DOHH2 (cell line): ENCODE measurements around the gene OR2T10.

Source experiments
- H3F3A ChIP-seq: fragments of 200-600 bp; sonication (generic), shearing (Covaris generic); 2 replicates; pipeline ENCODE4 v1.6.0; 2016; ENCODE audit warnings: antibody characterized with exemption, mild to moderate bottlenecking; ENCODE audit not compliant: control insufficient read depth, insufficient read depth
- H3K27ac ChIP-seq: fragments of 200-600 bp; sonication (generic); 2 replicates; pipeline ENCODE4 v1.5.1; 2014; ENCODE audit warnings: low read depth, mild to moderate bottlenecking, low read length, moderate library complexity
- H3K27me3 ChIP-seq: fragments of 200-600 bp; sonication (generic); 2 replicates; pipeline ENCODE4 v1.6.1; 2014; ENCODE audit warnings: mild to moderate bottlenecking, low read length, mixed read lengths; ENCODE audit not compliant: control insufficient read depth
- H3K36me3 ChIP-seq: fragments of 200-600 bp; sonication (generic); 2 replicates; pipeline ENCODE4 v1.6.1; 2014; ENCODE audit warnings: mild to moderate bottlenecking, low read length, moderate library complexity, mixed read lengths; ENCODE audit not compliant: control insufficient read depth
- H3K4me1 ChIP-seq: fragments of 200-600 bp; sonication (generic); 2 replicates; pipeline ENCODE4 v1.6.1; 2014; ENCODE audit warnings: mild to moderate bottlenecking, low read length, mixed read lengths; ENCODE audit not compliant: control insufficient read depth
- H3K4me2 ChIP-seq: fragments of 200-600 bp; sonication (generic); 2 replicates; pipeline ENCODE4 v1.6.0; 2014; ENCODE audit warnings: mild to moderate bottlenecking, low read length, moderate library complexity
- H3K4me3 ChIP-seq: fragments of 200-600 bp; sonication (generic); 2 replicates; pipeline ENCODE4 v1.5.1; 2014; ENCODE audit warnings: mild to moderate bottlenecking, low read length, mixed read lengths
- H3K79me2 ChIP-seq: fragments of 200-600 bp; sonication (generic); 2 replicates; pipeline ENCODE4 v1.6.1; 2014; ENCODE audit warnings: mild to moderate bottlenecking, low read length, mixed read lengths; ENCODE audit not compliant: control insufficient read depth
- H3K9me2 ChIP-seq: fragments of 200-600 bp; sonication (generic); replicated peaks from 2 replicates; pipeline ENCODE4 v1.6.1; 2014; ENCODE audit warnings: mild to moderate bottlenecking, low read length, mixed read lengths; ENCODE audit not compliant: control insufficient read depth
- H3K9me3 ChIP-seq: fragments of 200-600 bp; sonication (generic); 2 replicates; pipeline ENCODE4 v1.6.1; 2014; ENCODE audit warnings: antibody characterized with exemption, low read length, mixed read lengths; ENCODE audit not compliant: control insufficient read depth, insufficient read depth
- H4K20me1 ChIP-seq: fragments of 200-600 bp; sonication (generic); 2 replicates; pipeline ENCODE4 v1.6.0; 2014; ENCODE audit warnings: low read depth, mild to moderate bottlenecking, antibody characterized with exemption, low read length, moderate library complexity; ENCODE audit not compliant: control insufficient read depth, insufficient read depth
- CTCF ChIP-seq: fragments of 200-600 bp; sonication (generic); IDR thresholded peaks from one replicate; pipeline ENCODE4 v1.5.1; 2014; ENCODE audit warnings: antibody characterized with exemption, mild to moderate bottlenecking, low read depth, low read length; ENCODE audit not compliant: poor library complexity, severe bottlenecking
- EZH2phosphoT487 ChIP-seq: fragments of 200-600 bp; sonication (generic); IDR thresholded peaks from 2 replicates; pipeline ENCODE4 v1.6.1; 2017; ENCODE audit warnings: borderline replicate concordance, mild to moderate bottlenecking, antibody characterized with exemption, low read length, moderate library complexity, mixed read lengths

OR2T10 gene

GRCh38 chr1:248625971-248626370, 28.5 kb upstream of the OR2T10 start:
- Histone ChIP-seq H3K36me3 (no peaks in the 10 kb centered on the region), H3K4me2 (no peak overlapping the region), H3K4me1 (0 out of 2 replicates have a peak, but pooled peaks cover 3% of the 10 kb centered on the region), H3K79me2 (no peaks in the 10 kb centered on the region), H3K27ac (no peak overlapping the region), H3K9me2 (no peaks in the 10 kb centered on the region), H4K20me1 (no peaks in the 10 kb centered on the region), H3K9me3 (no peaks in the 10 kb centered on the region), H3K27me3 (no peaks in the 10 kb centered on the region), H3F3A (no peaks in the 10 kb centered on the region), H3K4me3 (no peak overlapping the region)
- TF ChIP-seq CTCF: no peak
- no peak for TF ChIP-seq EZH2phosphoT487

GRCh38 chr1:248625166-248625565, 27.7 kb upstream of the OR2T10 start:
- TF ChIP-seq EZH2phosphoT487: no peak
- TF ChIP-seq CTCF: no peak
- no peaks in the 10 kb centered on the region for H3K79me2 ChIP-seq
- H3K27me3 ChIP-seq: no peaks in the 10 kb centered on the region
- no peaks in the 10 kb centered on the region for H3K36me3 ChIP-seq
- no peaks in the 10 kb centered on the region for H3F3A ChIP-seq
- no peak overlapping the region for H3K27ac ChIP-seq
- 0 out of 2 replicates have a peak, but pooled peaks cover 3% of the 10 kb centered on the region for H3K4me1 ChIP-seq
- H4K20me1 ChIP-seq: no peaks in the 10 kb centered on the region
- H3K9me3 ChIP-seq: no peaks in the 10 kb centered on the region
- no peak overlapping the region for H3K4me3 ChIP-seq
- no peaks in the 10 kb centered on the region for H3K9me2 ChIP-seq
- H3K4me2 ChIP-seq: no peak overlapping the region

- no peaks in the 10 kb centered on the region for H3F3A ChIP-seq
- no peak overlapping the region for H3K27ac ChIP-seq
- H3K36me3 ChIP-seq: no peaks in the 10 kb centered on the region
- H3K4me1 ChIP-seq: 0 out of 2 replicates have a peak, but pooled peaks cover 3% of the 10 kb centered on the region
- no peak overlapping the region for H3K4me3 ChIP-seq
- no peaks in the 10 kb centered on the region for H3K9me2 ChIP-seq
- peak overlapping the region; percentile 29 for H3K4me2 ChIP-seq
- no peaks in the 10 kb centered on the region for H3K79me2 ChIP-seq
- H3K27me3 ChIP-seq: no peaks in the 10 kb centered on the region
- H3K9me3 ChIP-seq: no peaks in the 10 kb centered on the region
- TF ChIP-seq EZH2phosphoT487: no peak
- peak; percentile 67 for TF ChIP-seq CTCF
- no peaks in the 10 kb centered on the region for H4K20me1 ChIP-seq
Measured at GRCh38 chr1:248622570-248623001, 25.1 kb upstream of the OR2T10 start.
